GM23248 (cell line): ENCODE results near the gene AFDN. TPM values are rescaled to one million over a fixed set of nuclear protein-coding genes. Genes with fewer than 3 reads are reported as not detected.

Source experiments
- DNase-seq: peaks from one replicate; pipeline ENCODE4 v3.0.0-alpha.2; 2015
- H2AFZ ChIP-seq: fragments of 200-600 bp; sonication (generic); 2 replicates; pipeline ENCODE4 v1.6.1; 2016; ENCODE audit warnings: antibody characterized with exemption
- H3F3A ChIP-seq: fragments of 200-600 bp; sonication (generic); 2 replicates; pipeline ENCODE4 v1.6.1; 2016; ENCODE audit warnings: mild to moderate bottlenecking, antibody characterized with exemption, mixed run types; ENCODE audit not compliant: insufficient read depth
- H3K27ac ChIP-seq: fragments of 200-600 bp; sonication (generic); 2 replicates; pipeline ENCODE4 v1.5.1; 2016; ENCODE audit warnings: mild to moderate bottlenecking
- H3K27me3 ChIP-seq: fragments of 200-600 bp; sonication (generic); replicated peaks from 2 replicates; pipeline ENCODE4 v1.6.1; 2016; ENCODE audit warnings: mild to moderate bottlenecking; ENCODE audit not compliant: insufficient read depth
- H3K36me3 ChIP-seq: fragments of 200-600 bp; sonication (generic); 2 replicates; pipeline ENCODE4 v1.6.1; 2016; ENCODE audit warnings: low read depth, mild to moderate bottlenecking
- H3K4me1 ChIP-seq: fragments of 200-600 bp; sonication (generic); 2 replicates; pipeline ENCODE4 v1.6.1; 2016; ENCODE audit warnings: mild to moderate bottlenecking; ENCODE audit not compliant: insufficient read depth
- H3K4me2 ChIP-seq: fragments of 200-600 bp; sonication (generic); one replicate; pipeline ENCODE4 v1.6.1; 2016; ENCODE audit warnings: mild to moderate bottlenecking; ENCODE audit not compliant: unreplicated experiment
- H3K4me3 ChIP-seq: fragments of 200-600 bp; sonication (generic); 2 replicates; pipeline ENCODE4 v1.5.1; 2016; ENCODE audit warnings: mild to moderate bottlenecking
- H3K79me2 ChIP-seq: fragments of 200-600 bp; sonication (generic); 2 replicates; pipeline ENCODE4 v1.6.1; 2016; ENCODE audit warnings: mild to moderate bottlenecking; ENCODE audit not compliant: insufficient read depth
- H3K9ac ChIP-seq: fragments of 200-600 bp; sonication (generic); 2 replicates; pipeline ENCODE4 v1.6.1; 2016; ENCODE audit warnings: mild to moderate bottlenecking
- H3K9me2 ChIP-seq: fragments of 200-600 bp; sonication (generic); 2 replicates; pipeline ENCODE4 v1.6.1; 2016; ENCODE audit warnings: mixed run types, mild to moderate bottlenecking, moderate library complexity; ENCODE audit not compliant: insufficient read depth
- H3K9me3 ChIP-seq: fragments of 200-600 bp; sonication (generic); one replicate; pipeline ENCODE4 v1.6.1; 2017; ENCODE audit warnings: low read depth
- H4K20me1 ChIP-seq: fragments of 200-600 bp; sonication (generic); 2 replicates; pipeline ENCODE4 v1.6.0; 2016; ENCODE audit not compliant: insufficient read depth
- EZH2 ChIP-seq: fragments of 200-600 bp; sonication (generic); IDR thresholded peaks from 2 replicates; pipeline ENCODE4 v1.6.1; 2018; ENCODE audit warnings: antibody characterized with exemption, mild to moderate bottlenecking; ENCODE audit not compliant: insufficient read depth, poor library complexity, severe bottlenecking
- EZH2phosphoT487 ChIP-seq: fragments of 200-600 bp; sonication (generic); IDR thresholded peaks from 2 replicates; pipeline ENCODE4 v1.6.1; 2018; ENCODE audit warnings: antibody characterized with exemption, moderate library complexity, mild to moderate bottlenecking, low read depth; ENCODE audit not compliant: insufficient read depth
- WGBS, 2 experiments: methylation state at CpG; one replicate each; pipeline ENCODE4 v1.1.6; 2015 to 2017; ENCODE audit warnings: low lambda C conversion rate in 2 of 2, low coverage in 1 of 2; ENCODE audit errors: missing lambda C conversion rate in 2 of 2; 5-methylcytosine and 5-hydroxymethylcytosine counted together
- in situ Hi-C: fragments of 300-500 bp; cut with MboI; formaldehyde crosslinking; loops from 2 replicates; pipeline ENCODE4 v1.15.0; 2020
- polyA plus RNA-seq: library from polyadenylated mRNA; unstranded; fragments of >200 nt; fragmentation: Nextera tagmentation; extraction: Ambion mirVana; gene quantifications from 2 replicates; pipeline ENCODE4 v1.2.1, GENCODE V29; 2016
- total RNA-seq: library from RNA; depleted of rRNA; stranded (reverse); fragments of >200 nt; shearing (Covaris generic); gene quantifications from 2 replicates; pipeline ENCODE4 v1.2.3, GENCODE V29; 2014

AFDN gene
- total and polyA plus RNA-seq, 2 experiments from 2014 or later = 4.5 to 13.8 TPM

- Histone ChIP-seq H3K27ac (no peak overlapping the region), H3K4me3 (no peak overlapping the region), H3K9me3 (no peaks in the 10 kb centered on the region), H3K9ac (no peak overlapping the region), H4K20me1 (no peaks in the 10 kb centered on the region), H3K27me3 (no peaks in the 10 kb centered on the region), H3K36me3 (no peaks in the 10 kb centered on the region), H3F3A (no peaks in the 10 kb centered on the region), H3K79me2 (no peaks in the 10 kb centered on the region), H3K9me2 (no peaks in the 10 kb centered on the region), H3K4me1 (0 out of 2 replicates have a peak, but pooled peaks cover 13% of the 10 kb centered on the region), H3K4me2 (no peak overlapping the region), H2AFZ (no peak overlapping the region)
- DNase-seq = no peak
- no peak for TF ChIP-seq EZH2phosphoT487
- no peak for TF ChIP-seq EZH2
- 79 to 80% methylated on average over 4 of the region's 4 CpGs for WGBS, 2 experiments
- in situ Hi-C loops = loop anchor here (25.0 kb wide), 1 partner anchor 684 kb away; no protein-coding TSS in a partner anchor
These were observed 69.9 kb downstream of the AFDN start for GRCh38 chr6:167896648-167897047.

GRCh38 chr6:167898673-167899311 lies 72.1 kb downstream of the AFDN start:
- H4K20me1 ChIP-seq = no peaks in the 10 kb centered on the region
- in situ Hi-C loops = loop anchor here (25.0 kb wide), 1 partner anchor 686 kb away; no protein-coding TSS in a partner anchor

GRCh38 chr6:167904791-167905190 lies 78.1 kb downstream of the AFDN start:
- no peaks in the 10 kb centered on the region for H3K27me3 ChIP-seq
- H3K27ac ChIP-seq = no peak overlapping the region
- no peak overlapping the region for H3K4me2 ChIP-seq
- no peaks in the 10 kb centered on the region for H3K9me2 ChIP-seq
- no peak overlapping the region for H3K9ac ChIP-seq
- H4K20me1 ChIP-seq = no peaks in the 10 kb centered on the region
- in situ Hi-C loops = loop anchor here (25.0 kb wide), 2 partner anchors 458 to 983 kb away; no protein-coding TSS in a partner anchor
- TF ChIP-seq EZH2phosphoT487 (no peak), EZH2 (no peak)
- no peaks in the 10 kb centered on the region for H3K79me2 ChIP-seq
- 95% methylated on average over 5 of the region's 5 CpGs for WGBS, 2 experiments
- H3K36me3 ChIP-seq = 0 out of 2 replicates have a peak, but pooled peaks cover 2% of the 10 kb centered on the region
- no peaks in the 10 kb centered on the region for H3F3A ChIP-seq
- H3K4me1 ChIP-seq = no peaks in the 10 kb centered on the region
- DNase-seq = no peak
- no peak overlapping the region for H2AFZ ChIP-seq
- H3K4me3 ChIP-seq = no peak overlapping the region
- no peaks in the 10 kb centered on the region for H3K9me3 ChIP-seq

More at GRCh38 chr6:167898673-167899311, 72.1 kb downstream of the AFDN start:
- Histone ChIP-seq H3K4me1 (no peaks in the 10 kb centered on the region), H3K9me2 (no peaks in the 10 kb centered on the region), H3F3A (no peaks in the 10 kb centered on the region), H2AFZ (no peak overlapping the region), H3K4me3 (no peak overlapping the region), H3K4me2 (no peak overlapping the region), H3K27ac (no peak overlapping the region), H3K79me2 (no peaks in the 10 kb centered on the region), H3K9ac (no peak overlapping the region), H3K9me3 (no peaks in the 10 kb centered on the region), H3K27me3 (no peaks in the 10 kb centered on the region), H3K36me3 (no peaks in the 10 kb centered on the region)
- 84 to 89% methylated on average over 3 of the region's 3 CpGs for WGBS, 2 experiments
- TF ChIP-seq EZH2phosphoT487 (no peak), EZH2 (no peak)
- peak; percentile 67 for DNase-seq

GRCh38 chr6:167906899-167907298 lies 80.2 kb downstream of the AFDN start:
- Histone ChIP-seq H3K9ac (no peak overlapping the region), H2AFZ (no peak overlapping the region), H3F3A (no peaks in the 10 kb centered on the region), H3K4me1 (no peaks in the 10 kb centered on the region), H3K9me3 (no peaks in the 10 kb centered on the region), H3K4me2 (no peak overlapping the region), H3K27me3 (no peaks in the 10 kb centered on the region), H3K9me2 (no peaks in the 10 kb centered on the region), H4K20me1 (no peaks in the 10 kb centered on the region), H3K36me3 (0 out of 2 replicates have a peak, but pooled peaks cover 8% of the 10 kb centered on the region), H3K4me3 (no peak overlapping the region), H3K27ac (no peak overlapping the region), H3K79me2 (no peaks in the 10 kb centered on the region)
- DNase-seq = no peak
- WGBS, 2 experiments = 69 to 73% methylated on average over 10 of the region's 10 CpGs
- TF ChIP-seq EZH2phosphoT487 (no peak), EZH2 (no peak)
- in situ Hi-C loops = loop anchor here (25.0 kb wide), 2 partner anchors 455 to 980 kb away; no protein-coding TSS in a partner anchor
